Stimulated activated CD4-positive, alpha-beta T cell treated with anti-CD3 and anti-CD28 coated beads, Interleukin-1b, Interleukin-23, amount 100 ng/mL, for 1 hour (primary cell): ENCODE results near the gene ZNF410.
"Not testable (repeated sequence)": the region's sequence is repeated elsewhere in the genome, so short reads cannot be mapped to it uniquely, and the experiment has no call there.

ENCODE experiments used
- DNase-seq, 2 donors: peaks; one replicate each; pipeline ENCODE4 v3.0.0-alpha.2; 2020; ENCODE audit warnings: low read depth in 2 of 2

ZNF410 gene

GRCh38 chr14:73886449-73887317, at the start of gene ZNF410:
Gene ZNF410, plus strand, starts transcription at chr14:73886859. Its CDS starts 5,317 bp downstream, at chr14:73892176.
- DNase-seq = peak; percentile 65 to 80

GRCh38 chr14:73838293-73839034, 48.2 kb upstream of the ZNF410 start:
- DNase-seq = not testable (repeated sequence)

DNA sequence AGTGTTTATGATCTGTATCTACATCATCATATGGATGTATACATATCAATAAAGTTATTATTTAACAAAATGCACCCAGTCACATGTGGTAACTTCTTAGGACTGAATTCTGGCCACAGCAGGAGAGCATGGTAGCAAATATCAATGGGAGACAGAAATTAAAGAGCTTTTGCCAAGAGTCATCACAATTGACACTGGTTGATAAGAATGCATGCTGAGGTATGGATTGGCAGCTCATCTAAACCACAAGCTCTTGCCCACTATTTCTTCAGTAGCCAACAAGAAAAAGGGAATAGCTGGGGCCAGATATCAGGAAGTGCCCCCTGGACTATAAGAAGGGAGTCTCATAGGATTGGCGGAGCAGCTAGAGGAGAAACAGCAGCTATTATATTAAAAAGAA, 44.5 kb upstream of the ZNF410 start:
- DNase-seq = no peak

- DNase-seq = no peak
Observed at GRCh38 chr14:73842851-73843250, 43.8 kb upstream of the ZNF410 start.

DNA sequence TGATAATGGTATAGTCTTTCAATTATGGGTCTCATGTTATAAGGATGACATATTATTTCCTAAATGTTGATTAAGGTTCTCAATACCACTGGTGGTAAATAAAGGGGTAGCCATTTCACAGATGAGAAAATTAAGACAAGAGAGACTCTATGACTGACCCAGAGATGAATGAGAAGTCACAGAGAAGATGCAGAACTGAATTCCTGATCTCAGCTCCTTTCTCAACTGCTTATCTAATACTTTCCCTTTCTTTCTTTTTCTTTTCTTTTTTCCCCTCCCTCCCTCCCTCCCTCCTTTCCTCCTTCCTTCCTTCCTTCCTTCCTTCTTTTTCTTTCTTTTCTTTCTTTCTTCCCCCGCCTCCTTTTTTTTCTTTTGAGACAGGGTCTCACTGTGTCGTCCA, 43.4 kb upstream of the ZNF410 start:
- no peak for DNase-seq

DNA sequence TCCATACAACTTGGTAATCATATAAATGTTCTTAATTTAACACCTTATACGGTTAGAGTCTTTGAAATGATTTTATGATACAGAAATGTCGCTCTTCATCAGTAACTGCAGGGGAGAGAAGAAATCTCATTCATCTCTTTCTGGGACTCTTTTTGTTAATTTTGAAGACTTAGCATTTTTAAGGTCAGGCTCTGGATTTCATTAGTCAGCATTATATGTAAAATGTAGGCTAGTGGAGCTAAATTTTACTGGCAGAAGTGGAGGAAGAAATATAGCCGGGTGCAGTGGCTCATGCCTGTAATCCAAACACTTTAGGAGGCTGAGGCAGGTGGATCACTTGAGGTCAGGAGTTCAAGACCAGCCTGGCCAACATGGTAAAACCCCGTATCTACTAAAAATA, 39.7 kb upstream of the ZNF410 start:
- DNase-seq = no peak

DNA sequence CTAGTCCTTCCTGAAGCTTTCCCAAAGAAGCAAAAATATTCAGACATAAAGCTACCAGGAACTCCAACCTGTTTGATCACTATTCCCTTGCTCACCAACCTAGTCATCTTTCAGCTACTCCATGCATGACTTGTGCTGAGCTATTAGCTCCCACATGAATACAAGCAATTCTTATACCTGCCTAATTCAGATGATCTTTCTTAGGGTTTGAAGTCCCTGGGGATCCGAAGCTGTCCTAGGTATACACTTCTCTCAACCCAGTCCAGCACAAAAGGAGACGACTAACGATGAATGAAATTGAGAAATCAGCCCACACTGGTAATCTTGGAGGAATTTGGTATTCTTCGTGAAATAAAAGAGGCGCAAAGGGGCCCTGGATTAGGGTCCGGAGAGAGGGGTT, 35.7 kb upstream of the ZNF410 start:
- DNase-seq = no peak

DNA sequence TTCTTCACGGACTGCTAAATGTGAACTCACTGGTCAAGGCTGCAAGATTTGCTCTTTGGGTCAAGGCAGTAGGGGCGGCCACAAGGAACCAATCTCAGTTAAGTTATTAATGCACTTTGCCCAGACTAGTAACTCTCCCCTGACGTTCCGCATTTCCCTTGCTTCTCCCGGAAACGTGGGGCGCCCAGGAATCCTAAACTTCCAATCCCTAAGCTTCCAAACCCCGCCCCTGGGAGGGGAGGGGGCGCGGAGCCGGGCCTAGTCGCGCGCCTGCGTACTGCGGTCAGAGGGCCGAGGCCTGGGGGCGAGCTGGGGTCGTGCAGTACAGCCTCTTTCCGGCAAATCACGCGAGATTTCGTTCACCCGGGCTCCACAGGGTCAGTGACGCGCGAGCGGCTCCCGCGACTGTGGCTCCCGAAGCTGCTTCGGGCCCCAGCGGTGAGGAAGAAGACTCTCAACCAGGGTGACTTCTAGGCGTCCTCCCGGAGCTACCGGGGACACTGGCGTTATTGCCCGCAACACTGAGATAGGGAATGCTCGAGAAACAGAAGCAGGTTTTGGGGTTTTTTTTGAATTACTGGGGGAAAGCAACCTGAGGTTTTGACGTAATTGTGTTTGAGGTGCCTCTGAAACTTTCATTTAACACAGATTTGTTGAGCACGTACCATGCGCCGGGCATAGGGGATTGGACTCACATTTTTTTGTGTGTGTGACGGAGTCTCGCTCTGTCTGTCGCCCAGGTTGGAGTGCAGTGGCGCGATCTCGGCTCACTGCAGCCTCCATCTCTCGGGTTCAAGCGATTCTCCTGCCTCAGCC, 34.9 kb upstream of the ZNF410 start, which contains the start of gene PTGR2:
PTGR2 (plus strand) TSS at position 265 of the 816 bp plus-strand sequence. CDS start 7,032 bp downstream, outside the sequence.
- DNase-seq = peak; percentile 64 to 80

DNA sequence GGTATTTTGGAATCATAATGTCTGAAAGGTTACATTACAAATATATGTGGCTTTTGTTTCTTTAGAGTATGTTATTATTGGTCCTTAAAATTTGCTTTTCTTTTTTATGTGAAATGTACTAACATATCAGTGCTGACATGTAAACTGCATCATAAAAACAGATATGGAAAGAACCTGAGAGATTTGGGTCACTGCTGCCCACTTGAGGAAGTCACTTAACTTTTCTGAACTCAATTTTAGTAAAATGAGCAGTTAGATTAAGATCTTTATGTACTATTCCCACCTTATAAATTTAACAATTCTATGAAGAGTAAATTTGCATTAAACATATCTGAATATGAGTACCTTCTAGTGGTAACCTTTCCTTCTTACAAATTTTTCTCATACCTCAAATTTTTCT, 27.5 kb upstream of the ZNF410 start:
- no peak for DNase-seq

DNA sequence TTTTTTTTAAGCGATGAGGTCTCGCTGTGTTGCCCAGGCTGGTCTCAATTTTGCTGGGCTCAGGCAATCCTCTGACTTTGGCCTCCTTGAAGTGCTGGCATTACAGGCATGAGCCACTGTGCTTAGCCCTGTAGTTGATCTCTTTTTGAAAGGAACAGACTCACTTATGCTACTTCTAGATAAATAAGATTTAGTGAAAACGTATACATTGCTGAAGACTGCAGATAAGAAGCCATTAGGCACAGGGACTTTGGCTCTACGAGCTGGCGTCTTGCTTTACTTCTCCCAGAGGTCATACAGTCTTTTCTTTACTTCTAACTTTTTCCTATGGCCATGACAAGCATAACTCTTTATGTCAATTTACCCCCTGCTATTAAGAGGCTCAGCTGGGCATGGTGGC, 25.6 kb upstream of the ZNF410 start:
- DNase-seq = no peak

GRCh38 chr14:73862480-73862879, 24.2 kb upstream of the ZNF410 start:
- no peak for DNase-seq

DNA sequence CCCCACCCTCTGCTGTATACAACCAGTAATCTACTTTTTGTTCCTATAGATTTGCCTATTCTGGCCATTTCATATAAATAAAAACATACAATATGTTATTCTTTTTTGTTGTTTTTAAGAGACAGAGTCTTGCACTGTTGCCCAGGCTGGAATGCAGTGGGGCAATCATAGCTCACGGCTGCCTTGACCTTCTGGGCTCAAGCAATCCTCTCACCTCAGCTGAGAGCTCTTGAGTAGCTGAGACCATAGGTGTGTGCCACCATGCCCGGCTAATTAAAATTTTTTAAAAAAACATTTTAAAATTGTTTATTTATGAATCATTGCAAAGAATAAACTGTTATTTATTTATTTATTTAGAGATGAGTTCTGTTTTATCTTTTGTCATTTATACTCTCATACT, 23.4 kb upstream of the ZNF410 start:
- DNase-seq = no peak

DNA sequence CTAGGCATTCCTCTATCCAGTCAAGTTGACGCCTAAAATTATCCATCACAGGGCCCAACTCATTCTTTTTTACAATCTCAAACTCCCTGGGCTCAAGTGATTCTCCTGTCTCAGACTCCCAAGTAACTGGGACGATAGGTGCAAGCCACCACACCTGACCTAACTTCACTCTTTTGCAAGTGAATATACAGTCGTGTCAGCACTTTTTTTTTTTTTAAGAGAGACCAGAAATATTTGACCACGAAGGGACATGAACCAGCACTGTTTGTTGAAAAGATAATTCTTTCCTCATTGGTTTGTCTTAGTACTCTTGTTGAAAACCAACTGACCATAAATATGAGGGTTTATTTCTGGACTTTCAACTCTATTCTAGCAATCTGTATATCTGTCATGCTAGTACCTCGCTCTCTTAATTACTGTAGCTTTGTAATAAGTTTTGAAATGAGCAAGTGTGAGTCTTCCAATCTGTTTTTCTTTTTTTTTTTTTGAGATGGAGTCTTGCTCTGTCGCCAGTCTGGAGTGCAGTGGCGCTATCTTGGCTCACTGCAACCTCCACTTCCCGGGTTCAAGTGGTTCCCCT, 21.0 kb upstream of the ZNF410 start:
- no peak for DNase-seq

- DNase-seq = not testable (repeated sequence)
Observed at GRCh38 chr14:73869754-73870153, 16.9 kb upstream of the ZNF410 start.

DNA sequence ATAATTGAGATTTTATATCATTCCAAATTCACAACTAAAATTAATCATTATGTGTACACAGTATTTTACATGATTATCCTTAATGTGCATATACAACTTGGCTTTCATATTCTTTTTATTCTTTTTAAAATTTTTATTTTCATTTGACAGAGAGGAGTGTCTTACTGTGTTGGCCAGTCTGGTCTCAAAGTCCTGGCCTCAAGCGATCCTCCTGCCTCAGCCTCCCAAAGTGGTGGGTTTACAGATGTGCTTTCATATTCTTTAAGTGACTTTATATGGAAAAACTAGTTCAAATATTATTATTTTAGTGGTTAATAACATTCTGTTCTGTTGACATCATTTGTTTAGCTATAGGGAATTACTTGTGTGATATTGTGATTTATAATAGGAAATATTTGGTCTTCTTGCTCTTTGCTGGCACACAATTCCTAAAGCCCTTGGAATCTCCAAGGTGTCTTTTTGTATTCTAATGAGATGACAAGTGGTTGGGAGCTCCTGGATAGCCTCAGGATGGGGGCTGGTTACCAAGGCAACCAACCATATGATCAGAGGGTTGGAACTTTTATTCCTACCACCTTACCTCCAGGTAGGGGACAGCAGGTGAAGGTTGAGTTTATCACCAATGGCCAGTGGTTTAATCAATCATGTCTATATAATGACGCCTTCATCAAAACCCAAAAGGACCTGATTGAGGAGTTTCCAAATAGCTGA, 16.0 kb upstream of the ZNF410 start:
- no peak for DNase-seq

DNA sequence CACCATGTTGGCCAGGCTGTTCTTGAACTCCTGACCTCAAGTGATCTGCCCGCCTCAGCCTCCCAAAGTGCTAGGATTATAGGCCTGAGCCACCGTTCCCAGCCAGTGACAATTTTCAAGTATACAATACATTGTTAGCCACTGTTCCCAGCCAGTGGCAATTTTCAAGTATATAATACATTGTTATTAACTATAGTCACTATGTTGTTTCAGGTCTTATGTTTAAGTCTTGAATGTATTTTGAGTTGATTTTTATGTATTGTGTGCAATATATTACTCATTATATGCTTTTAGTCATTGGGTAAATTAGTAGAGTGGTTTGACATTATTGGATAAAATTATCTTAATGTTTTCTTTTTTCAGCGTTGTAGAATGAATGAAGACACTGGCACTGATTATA, 13.0 kb upstream of the ZNF410 start:
- DNase-seq = no peak

DNA sequence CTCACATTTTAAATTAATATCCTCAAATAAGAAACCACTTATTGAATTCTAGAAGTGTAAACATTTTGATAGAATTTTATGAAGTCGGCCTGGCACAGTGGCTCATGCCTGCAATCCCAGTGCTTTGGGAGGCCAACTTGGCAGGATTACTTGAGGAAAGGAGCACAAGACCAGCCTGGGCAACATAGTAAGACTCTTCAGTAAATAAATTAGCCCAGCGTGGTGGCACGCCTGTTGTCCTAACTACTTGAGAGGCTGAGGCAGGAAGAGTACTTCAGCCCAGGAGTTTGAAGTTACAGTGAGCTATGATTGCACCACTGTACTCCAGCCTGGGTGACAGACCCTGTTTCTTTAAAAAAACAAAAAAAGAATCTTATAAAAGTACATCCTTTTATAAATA, 8.9 kb upstream of the ZNF410 start:
- no peak for DNase-seq

DNA sequence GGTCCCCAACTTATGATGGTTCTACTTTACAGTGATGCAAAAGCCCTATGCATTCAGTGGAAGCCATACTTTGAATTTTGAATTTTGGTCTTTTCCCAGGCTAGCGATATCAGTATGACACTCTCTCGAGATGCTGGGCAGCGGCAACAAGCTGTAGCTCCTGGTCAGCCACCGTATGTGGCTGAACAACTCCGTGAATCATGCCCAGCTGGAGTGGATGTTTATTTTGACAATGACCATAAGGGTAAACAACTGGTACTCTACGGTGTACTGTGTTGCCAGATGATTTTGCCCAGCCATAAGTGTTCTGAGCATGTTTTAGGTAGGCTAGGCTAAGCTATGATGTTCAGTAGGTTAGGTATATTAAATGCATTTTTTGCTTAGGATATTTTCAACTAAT, 8.2 kb upstream of the ZNF410 start:
- no peak for DNase-seq

- DNase-seq = no peak
Observed at GRCh38 chr14:73879027-73879426, 7.6 kb upstream of the ZNF410 start.

DNA sequence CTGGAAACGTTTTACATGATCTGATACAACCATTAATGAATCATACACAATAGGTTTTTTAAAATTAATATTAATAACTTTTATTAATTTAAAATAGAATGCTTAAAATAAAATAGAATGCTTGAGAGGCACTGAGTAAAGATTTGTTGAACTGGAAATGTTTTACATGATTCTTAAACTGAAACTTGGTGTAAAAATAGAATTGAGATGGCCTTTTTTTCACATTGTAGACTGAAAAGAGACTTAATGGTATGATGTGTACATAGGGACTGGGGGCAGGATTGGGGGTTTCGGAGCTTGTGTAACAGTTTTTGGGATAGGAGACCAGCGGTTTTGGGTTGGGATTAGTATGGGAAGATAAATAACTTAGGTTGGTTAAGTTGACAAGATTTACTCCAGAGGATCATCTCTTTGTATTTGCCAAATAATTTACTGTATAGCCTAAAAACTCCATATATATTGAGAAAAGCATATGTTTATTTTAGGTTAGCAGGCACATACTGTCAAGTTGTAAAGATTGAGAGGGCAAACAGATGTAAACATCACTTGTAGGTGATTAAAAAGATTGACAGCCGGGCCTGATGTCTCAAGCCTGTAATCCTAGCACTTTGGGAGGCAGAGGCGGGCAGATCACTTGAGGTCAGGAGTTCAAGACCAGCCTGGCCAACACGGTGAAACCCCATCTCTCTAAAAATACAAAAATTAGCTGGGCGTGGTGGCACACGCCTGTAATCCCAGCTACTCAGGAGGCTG, 2.0 kb upstream of the ZNF410 start:
- DNase-seq = no peak

DNA sequence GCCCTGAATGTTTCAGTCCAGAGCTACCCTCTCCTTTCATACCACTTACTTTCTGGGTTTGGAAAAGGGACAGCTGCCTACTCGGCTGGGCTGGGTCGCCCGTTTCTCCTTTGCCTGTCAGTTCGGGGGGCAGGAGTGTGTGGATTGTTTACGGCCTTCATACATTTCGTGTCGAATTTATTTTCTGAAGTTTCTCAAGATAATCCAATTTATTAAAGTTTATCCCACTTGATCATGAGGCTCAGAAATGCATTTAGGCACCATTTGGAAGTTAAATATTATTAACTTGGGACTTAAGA, 608 bp downstream of the ZNF410 start:
- DNase-seq = no peak
